Measurements from ENCODE around the gene GSTM1.
"Not testable (repeated sequence)": the region's sequence is repeated elsewhere in the genome, so short reads cannot be mapped to it uniquely, and the experiment has no call there.

GSTM1 gene

DNA sequence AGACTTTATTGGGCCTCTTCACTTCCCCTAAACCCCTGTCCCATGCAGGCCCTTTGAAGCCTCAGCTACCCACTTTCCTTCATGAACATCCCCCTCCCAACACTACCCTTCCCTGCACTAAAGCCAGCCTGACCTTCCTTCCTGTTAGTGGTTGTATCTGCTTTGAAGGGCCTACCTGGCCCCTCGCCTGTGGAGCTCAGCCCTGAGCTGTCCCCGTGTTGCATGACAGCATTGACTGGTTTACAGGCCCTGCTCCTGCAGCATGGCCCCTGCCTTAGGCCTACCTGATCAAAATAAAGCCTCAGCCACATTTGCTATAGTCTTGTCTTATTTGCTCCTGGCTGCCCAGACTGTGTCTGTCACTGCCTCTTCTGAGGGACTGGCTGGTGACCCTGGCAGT is 26.2 kb upstream of the GSTM1 start:
- DNase-seq = no peak

DNA sequence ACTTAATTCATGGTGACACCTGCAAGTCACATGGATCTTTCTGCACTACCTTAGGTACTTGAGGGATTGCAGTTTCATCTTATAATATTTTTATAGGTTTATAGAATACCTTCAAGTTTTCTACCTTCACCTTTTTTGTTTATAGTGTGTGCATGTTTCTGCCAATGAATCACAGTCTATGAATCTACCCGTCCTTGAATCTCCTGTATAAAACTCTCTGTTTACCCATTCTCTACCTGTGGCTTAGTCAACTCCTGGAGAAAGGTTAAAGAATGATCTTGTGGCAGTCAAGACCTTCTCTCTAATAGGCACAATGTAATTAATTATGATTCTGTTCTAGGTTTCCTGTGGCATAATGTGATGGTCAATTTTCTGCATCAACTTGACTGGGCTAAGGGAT is 22.9 kb upstream of the GSTM1 start:
- no peak for DNase-seq

DNA sequence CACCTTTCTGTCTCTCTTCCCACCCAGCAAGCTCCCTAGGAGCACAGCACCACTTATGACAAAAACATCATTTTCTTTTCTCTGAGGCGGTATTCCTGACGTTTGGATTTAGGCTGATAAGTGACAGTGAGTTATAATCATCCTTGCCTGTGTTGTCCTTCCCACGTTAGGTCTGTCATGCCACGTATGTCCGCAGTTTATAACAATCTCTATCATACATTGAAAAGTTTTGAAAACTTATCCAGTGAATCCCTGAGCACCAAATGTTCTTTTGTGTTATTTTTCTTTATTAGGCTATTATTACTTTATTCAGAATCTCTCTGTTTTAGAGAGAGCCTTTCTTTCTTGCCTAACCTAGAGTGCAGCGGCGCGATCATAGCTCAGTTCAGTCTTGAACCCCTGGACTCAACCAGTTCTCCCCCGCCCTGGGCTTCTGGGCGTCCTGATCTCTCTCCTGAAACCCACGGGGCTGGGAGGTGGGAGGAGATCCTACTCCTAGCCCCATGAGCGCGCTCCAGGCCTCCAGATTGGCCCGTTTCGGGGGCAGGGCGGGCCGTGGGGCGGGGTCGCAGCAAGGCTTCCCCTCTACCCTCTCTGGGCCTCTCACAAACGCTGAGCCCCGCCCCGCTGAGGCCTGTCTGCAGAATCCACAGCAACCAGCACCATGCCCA is 20.0 kb upstream of the GSTM1 start, which contains the start of gene GSTM2:
GSTM2 (plus strand) TSS at position 606 of the 671 bp plus-strand sequence; CDS start at position 665, 59 bp downstream.
- DNase-seq = no peak

DNA sequence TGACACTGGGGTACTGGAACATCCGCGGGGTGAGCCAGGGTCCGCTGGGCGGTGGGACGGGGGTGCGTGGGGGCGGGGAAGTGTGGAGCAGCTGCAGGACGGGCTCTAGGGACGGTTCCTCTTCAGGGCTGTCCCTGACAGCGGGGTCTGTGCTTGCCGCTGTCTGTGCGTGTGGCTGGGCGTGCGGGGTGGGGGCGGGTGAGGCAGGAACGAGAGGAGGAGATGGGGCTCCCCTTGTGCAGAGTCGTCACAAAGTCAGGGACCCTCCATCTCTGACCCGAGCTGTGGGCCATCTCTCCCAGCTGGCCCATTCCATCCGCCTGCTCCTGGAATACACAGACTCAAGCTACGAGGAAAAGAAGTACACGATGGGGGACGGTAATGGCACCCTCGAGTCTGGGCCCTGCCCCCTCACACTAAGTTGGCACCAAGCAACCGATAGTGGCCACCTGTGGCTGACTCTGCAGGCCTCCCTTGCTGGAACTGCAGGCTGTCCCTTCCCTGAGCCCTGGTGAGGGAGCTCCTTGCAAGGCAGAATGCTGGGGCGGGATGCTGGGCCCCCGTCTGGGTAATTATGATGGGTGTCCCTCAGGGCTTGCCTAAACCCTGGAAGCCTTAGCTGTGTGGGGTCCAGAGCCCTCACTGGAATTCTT is 19.4 kb upstream of the GSTM1 start:
- DNase-seq = no peak

DNA sequence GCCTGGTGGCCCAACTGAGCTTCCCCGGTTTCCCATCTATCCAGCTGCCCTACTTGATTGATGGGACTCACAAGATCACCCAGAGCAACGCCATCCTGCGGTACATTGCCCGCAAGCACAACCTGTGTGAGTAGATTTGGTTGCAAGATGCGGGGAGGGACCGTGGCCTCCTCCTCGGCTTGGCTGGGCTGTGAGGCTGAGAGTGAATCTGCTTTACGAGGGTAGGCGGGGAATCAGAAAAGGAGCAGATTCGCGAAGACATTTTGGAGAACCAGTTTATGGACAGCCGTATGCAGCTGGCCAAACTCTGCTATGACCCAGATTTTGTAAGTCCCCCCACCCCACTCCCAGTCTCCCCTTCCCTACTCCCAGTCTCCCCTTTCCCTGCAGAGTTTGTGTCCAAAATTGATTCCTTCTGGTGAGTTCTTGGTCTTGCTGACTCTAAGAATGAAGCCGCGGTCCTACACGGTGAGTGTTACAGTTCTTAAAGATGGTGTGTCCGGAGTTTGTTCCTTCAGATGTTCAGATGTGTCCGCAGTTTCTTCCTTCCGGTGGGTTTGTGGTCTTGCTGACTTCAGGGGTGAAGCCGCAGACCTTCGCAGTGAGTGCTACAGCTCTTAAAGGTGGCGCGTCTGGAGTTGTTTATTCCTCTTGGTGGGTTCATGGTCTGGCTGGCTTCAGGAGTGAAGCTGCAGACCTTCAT is 18.2 kb upstream of the GSTM1 start:
- no peak for DNase-seq

DNA sequence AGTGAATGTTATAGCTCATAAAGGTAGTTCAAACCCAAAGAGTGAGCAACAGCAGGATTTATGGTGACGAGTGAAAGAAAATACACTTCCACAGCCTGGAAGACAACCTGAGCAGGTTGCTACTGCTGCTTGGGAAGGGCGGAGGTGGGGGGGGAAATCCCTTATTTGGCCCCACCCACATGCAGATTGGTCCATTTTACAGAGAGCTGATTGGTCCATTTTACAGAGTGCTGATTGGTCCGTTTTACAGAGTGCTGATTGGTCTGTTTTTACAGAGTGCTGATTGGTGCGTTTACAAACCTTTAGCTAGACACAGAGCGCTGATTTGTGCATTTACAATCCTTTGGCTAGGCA is 17.7 kb upstream of the GSTM1 start:
- DNase-seq = not testable (repeated sequence)

DNA sequence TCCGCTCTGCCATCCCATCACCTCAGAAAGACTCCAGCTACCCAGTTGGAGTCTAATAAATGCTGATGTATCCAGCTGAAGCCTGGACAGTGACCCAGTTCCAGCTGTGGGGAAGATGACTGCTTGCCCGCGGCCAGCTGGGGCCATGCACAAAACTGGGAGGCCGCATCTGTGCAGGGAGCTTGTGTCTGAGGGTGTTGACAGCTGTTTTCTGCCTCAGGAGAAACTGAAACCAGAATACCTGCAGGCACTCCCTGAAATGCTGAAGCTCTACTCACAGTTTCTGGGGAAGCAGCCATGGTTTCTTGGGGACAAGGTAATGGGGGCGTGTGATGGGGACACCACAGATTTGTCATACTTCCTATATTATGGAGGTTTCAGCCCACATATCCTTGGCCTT is 16.6 kb upstream of the GSTM1 start:
- DNase-seq = no peak

DNA sequence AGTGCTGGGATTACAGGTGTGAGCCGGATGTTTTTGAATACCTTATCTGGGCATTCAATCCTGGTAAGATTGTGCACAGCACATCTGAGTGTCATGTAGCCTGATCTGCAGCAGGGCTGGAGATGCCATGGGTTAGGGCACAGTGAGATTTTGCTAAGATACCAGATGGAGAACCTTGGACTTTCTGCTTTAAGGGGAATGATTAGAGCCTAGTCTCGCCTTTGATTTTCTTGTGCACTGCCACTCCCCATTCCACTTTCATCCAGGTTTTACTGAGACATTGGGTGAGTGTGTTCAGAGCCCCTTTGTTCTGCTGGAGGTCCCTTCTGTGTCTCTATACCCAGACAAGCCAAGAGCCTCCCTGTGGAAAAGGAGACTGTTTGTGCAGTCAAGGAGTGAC is 13.8 kb upstream of the GSTM1 start:
- not testable (repeated sequence) for DNase-seq

DNA sequence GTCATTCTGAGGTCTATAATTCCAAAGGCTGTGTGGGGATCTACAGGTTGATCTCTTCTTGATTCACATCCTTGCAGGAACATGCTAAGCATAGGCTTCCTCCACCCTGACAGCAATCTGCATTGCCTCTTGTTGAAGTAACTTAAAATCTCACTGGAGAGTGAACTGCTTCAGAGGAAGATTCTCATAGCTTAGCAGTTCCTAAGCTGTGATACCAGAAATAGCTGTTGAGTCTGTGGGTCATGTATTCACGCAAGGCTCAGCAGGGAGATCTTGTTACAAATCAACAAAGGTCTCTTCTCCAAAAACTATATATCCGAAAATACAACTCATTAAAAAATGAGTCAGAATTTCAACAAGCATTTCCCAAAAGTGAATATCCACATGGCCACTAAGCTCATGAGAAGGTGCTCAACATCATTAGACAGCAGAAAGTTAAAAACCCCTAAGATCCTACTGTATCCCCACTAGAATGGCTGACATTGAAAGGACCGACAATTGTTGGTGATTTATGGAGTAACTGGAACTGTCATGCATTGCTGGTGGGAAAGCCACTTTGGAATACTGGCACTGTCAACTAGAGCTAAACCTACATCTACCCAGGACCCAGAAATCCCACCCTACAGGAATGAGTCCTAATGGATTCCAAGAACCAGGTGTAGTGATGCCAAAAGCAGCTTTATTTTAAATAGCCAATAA is 10.8 kb upstream of the GSTM1 start:
- not testable (repeated sequence) for DNase-seq

DNA sequence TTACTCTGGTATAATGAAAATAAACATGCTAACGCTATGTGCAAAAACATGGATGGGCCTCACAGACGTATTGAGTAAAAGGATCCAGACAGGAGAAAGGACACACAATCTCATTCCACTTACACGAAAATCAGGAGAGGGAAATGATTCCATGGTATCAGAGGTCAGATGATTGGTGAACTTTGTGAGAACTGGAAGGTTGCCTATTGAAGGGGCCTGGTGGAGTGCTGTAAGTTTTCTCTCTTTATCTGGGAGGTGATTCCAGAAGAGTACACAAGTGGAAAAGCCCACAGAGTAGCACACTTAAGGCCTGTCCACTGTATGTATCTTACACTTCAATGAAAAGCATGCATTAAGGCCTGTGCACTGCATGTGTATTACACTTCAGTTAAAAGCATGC is 10.2 kb upstream of the GSTM1 start:
- DNase-seq = no peak

DNA sequence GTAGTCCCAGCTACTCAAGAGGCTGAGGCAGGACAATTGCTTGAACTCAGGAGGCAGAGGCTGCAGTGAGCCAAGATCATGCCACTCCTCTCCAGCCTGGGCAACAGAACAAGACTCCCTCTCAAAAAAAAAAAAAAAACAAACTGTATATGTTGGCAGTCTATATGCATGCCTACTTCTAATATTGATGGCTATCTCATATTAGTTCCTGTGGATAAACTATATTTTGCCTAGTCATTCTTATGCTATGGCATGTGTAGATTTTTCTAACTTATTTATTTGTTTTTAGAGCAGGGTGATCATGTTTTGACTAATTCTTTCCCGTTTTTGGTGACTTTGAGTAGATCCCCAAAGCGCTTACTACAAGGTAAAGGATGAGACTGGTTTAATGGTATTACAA is 9.0 kb upstream of the GSTM1 start:
- DNase-seq = not testable (repeated sequence)

DNA sequence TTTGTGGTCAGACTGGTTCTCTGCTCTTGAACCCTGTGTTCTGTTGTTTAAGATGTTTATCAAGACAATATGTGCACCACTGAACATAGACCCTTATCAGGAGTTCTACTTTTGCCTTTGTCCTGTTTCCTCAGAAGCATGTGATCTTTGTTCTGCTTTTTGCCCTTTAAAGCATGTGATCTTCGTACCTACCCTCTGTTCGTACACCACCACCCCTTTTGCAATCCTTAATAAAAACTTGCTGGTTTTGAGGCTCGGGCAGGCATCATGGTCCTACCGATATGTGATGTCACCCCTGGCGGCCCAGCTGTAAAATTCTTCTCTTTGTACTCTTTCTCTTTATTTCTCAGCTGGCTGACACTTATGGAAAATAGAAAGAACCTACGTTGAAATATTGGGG is 2.8 kb upstream of the GSTM1 start:
- DNase-seq = not testable (repeated sequence)

DNA sequence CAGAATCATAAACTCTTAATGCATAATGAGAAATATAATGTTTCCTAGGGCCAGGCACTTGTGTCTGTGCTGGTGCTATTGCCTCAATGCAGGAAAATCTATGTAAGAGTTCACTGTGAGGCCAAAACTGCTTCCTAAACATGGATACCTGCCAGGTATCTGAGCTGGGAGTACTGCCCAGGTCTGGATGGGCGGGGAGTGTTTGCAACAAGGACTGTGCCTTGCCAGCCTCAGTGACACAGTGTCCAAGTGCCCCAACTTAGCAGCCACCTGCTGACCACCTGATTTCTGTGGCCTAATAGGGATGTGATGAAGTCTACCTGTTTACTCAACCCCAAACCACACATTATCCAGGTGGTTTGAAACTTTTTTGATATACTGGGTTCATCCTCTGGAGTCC is 2.2 kb upstream of the GSTM1 start:
- DNase-seq = not testable (repeated sequence)

DNA sequence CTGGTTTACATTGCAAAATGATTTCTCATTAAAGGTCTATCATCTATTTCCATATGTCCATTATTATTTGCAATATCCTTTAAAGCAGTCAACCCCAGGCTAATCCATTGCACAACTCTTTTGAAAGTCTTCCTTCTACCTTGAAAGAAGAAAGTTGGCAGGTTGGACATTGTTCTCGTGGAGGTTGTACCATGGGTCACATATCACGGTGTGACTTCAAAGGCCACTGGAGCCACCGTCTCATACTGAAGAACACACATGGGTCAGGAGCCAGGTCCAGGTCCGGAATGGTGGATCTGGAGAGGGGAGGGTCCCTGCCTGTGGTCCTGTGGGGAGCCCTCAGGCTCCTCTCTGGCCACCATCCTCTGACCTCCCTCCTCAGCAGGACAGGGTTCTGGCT is 1.7 kb upstream of the GSTM1 start:
- not testable (repeated sequence) for DNase-seq

DNA sequence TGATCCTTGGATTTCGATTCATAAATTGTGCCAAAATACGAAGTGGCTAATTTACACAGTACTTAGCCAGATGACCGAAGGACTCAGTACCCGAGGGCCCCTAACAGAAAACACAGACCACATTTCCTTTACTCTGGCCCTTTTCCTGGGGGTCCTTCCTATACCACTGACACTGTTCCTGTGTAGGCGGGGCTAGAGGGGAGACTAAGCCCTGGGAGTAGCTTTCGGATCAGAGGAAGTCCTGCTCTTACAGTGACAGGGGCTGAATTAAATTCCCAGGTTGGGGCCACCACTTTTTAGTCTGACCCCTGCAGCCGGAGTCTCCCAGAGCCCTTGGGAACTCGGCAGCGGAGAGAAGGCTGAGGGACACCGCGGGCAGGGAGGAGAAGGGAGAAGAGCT is 508 bp upstream of the GSTM1 start:
- not testable (repeated sequence) for DNase-seq

DNA sequence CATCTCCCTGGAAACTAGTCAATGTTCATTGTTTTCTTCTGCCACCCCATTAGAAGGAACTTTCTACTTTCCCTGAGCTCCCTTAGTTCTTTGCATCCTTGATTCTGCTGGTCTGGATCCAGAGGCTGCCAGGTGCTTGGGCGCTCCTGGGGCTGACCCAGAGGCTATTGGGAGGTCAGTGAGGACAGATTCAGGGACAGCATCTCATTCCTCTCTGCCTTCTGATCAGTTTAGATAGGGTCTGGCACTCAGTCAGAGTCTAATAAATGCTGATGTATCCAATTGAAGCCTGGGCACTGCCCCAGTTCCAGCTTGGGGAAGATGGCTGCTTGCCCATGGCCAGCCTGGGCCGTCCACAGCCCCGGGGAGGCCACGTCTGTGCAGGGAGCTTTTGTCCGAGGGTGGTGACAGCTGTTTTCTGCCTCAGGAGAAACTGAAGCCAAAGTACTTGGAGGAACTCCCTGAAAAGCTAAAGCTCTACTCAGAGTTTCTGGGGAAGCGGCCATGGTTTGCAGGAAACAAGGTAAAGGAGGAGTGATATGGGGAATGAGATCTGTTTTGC is 2.3 kb downstream of the GSTM1 start:
- DNase-seq = no peak

DNA sequence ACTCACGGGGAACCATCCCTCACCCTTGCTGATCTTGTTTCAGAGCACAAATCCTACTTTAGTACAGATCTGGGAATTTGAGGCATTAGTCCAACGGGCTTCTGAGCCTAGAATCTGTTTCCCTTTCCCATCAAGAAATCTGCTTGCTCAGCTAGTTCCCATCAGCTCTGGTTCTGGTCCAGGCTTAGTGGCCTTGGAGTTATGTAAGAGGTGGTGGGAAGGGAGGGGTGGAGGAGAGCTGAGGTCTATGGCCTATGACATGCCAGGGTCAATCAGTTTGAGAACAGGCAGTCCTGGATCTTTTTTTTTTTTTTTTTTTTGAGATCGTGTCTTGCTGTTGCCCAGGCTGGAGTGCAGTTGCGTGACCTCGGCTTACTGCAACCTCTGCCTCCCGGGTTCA is 4.1 kb downstream of the GSTM1 start:
- no peak for DNase-seq

DNA sequence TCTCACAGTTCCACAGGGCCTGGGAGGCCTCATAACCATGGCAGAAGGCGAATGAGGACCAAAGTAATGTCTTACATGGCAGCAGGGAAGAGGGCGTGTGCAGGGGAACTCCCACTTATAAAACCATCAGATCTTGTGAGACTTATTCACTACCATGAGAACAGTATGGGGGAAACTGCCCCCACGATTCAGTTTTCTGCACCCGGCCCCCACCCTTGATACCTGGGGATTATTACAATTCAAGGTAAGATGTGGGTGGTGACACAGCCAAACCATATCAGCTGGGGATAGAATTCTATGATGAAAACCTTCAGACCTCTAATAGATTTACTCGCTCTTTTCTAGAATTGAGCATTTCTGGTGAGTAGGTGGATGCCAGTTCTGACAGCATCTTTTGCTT is 6.8 kb downstream of the GSTM1 start:
- not testable (repeated sequence) for DNase-seq

DNA sequence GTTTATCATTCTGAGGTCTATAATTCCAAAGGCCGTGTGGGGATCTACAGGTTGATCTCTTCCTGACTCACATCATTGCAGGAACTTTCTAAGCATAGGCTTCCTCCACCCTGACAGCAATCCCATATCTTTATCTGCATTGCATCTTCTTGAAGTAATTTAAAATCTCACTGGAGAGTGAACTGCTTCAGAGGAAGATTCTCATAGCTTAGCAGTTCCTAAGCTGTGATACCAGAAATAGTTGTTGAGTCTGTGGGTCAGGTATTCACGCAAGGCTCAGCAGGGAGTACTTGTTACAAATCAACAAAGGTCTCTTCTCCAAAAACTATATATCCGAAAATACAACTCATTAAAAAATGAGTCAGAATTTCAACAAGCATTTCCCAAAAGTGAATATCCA is 7.5 kb downstream of the GSTM1 start:
- not testable (repeated sequence) for DNase-seq

DNA sequence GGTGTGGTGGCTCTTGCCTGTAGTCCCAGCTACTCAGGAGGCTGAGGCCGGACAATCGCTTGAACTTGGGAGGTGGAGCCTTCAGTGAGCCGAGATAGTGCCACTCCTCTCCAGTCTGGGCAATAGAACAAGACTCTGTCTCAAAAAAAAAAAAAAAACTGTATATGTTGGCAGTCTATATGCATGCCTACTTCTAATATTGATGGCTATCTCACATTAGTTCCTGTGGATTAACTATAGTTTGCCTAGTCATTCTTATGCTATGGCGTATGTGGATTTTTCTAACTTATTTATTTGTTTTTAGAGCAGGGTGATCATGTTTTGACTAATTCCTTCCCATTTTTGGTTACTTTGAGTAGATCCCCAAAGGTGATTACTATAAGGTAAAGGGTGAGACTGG is 9.4 kb downstream of the GSTM1 start:
- DNase-seq = no peak

DNA sequence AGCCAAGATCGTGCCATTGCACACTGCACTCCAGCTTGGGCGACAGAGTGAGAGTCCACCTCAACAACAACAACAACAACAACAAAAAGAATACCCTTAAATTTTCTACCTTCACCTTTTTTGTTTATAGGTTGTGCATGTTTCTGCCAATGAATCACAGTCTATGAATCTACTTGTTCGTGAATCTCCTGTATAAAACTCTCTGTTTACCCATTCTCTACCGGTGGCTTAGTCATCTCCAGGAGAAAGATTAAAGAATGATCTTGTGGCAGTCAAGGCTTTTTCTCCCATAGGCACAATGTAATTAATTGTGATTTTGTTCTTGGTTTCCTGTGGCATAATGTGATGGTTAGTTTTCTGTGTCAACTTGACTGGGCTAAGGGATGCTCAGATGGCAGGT is 10.2 kb downstream of the GSTM1 start:
- not testable (repeated sequence) for DNase-seq

DNA sequence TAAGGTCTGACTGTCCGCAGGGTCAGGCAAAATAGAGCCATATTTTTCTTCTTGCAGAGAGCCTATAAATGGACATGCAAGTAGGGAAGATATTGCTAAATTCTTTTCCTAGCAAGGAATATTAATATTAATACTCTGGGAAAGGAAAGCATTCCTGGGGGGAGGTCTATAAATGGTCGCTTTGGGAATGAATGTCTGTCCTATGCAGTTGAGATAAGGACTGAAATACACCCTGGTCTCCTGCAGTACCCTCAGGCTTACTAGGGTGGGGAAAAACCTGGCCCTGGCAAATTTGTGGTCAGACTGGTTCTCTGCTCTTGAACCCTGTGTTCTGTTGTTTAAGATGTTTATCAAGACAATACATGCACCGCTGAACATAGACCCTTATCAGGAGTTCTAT is 15.3 kb downstream of the GSTM1 start:
- DNase-seq = not testable (repeated sequence)

DNA sequence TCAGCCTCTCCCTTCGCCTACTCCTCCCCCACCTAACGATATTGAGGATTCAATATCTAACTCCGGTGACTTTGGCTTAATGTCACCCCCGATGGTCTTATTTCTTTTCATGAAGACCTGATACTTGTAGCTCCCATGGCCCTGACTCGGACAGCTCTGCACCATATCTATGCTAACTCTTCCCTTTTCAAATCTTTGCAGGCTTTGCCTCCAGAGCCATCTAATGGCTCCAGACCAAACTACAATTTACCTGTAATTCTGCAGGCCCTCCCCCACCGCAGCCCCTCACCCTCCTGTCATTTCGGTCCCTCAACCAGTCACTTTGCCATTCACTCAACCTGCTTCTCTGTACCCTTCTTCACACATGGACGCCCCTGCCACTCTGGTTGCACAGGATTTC is 16.6 kb downstream of the GSTM1 start:
- no peak for DNase-seq
